Measurements from ENCODE around the gene ISX. TPM values are rescaled to one million over a fixed set of nuclear protein-coding genes. Genes with fewer than 3 reads are reported as not detected.

Gene ISX
- total RNA-seq, 4 donors from 2014 or later, result not detected

- H3K27ac ChIP-seq, result no peak overlapping the region
- TF ChIP-seq EP300 (IDR thresholded peaks at IDR 0.05) (no peak), POLR2A (IDR thresholded peaks at IDR 0.05) (no peak)
- TF ChIP-seq, protein P1, sequence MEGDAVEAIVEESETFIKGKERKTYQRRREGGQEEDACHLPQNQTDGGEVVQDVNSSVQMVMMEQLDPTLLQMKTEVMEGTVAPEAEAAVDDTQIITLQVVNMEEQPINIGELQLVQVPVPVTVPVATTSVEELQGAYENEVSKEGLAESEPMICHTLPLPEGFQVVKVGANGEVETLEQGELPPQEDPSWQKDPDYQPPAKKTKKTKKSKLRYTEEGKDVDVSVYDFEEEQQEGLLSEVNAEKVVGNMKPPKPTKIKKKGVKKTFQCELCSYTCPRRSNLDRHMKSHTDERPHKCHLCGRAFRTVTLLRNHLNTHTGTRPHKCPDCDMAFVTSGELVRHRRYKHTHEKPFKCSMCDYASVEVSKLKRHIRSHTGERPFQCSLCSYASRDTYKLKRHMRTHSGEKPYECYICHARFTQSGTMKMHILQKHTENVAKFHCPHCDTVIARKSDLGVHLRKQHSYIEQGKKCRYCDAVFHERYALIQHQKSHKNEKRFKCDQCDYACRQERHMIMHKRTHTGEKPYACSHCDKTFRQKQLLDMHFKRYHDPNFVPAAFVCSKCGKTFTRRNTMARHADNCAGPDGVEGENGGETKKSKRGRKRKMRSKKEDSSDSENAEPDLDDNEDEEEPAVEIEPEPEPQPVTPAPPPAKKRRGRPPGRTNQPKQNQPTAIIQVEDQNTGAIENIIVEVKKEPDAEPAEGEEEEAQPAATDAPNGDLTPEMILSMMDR (IDR thresholded peaks at IDR 0.05), result no peak
- H3K9me3 ChIP-seq, result no peaks in the 10 kb centered on the region
- no peak for DNase-seq (ENCODE audit: low spot score in 2 of 2)
- WGBS, 2 donors, result 73 to 89% methylated on average over 2 of the region's 2 CpGs
- no peak overlapping the region for H3K4me3 ChIP-seq
- H3K36me3 ChIP-seq, result no peaks in the 10 kb centered on the region
- H3K27me3 ChIP-seq, result no peaks in the 10 kb centered on the region
- no peaks in the 10 kb centered on the region for H3K4me1 ChIP-seq
These were observed 4.6 kb downstream of the ISX start for GRCh38 chr22:35070451-35071093.

DNA sequence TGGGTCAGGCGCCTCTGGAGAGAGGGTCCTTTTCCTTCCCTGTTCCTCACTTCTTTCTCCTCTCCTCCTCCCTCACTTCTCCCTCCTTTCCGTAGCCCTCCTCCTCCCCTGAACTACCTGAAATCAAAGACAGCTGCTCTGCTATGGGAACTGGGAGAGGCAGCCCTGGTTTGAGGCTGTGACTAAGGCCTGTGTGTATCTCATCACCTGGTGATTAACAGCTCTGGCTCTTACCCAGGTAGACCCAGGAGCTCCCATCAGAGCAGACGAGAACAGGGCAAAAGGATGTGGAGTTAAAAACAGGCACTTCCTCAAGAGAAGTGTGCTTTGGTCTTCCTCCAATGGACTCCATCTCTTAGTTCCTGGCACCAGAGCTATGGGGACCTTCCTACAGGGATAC lies 5.8 kb downstream of the ISX start:
- no peaks in the 10 kb centered on the region for H3K9me3 ChIP-seq
- H3K27me3 ChIP-seq, result no peaks in the 10 kb centered on the region
- TF ChIP-seq, protein P1 (IDR thresholded peaks at IDR 0.05), result no peak
- TF ChIP-seq EP300 (IDR thresholded peaks at IDR 0.05), result no peak
- TF ChIP-seq POLR2A (IDR thresholded peaks at IDR 0.05), result no peak
- H3K4me1 ChIP-seq, result no peaks in the 10 kb centered on the region
- no peaks in the 10 kb centered on the region for H3K36me3 ChIP-seq
- WGBS, 2 donors, result 44 to 63% methylated on average over 3 of the region's 3 CpGs
- DNase-seq (ENCODE audit: low spot score in 2 of 2), result no peak
- no peak overlapping the region for H3K27ac ChIP-seq
- H3K4me3 ChIP-seq, result no peak overlapping the region

GRCh38 chr22:35072925-35073324 lies 7.0 kb downstream of the ISX start:
- no peaks in the 10 kb centered on the region for H3K36me3 ChIP-seq
- WGBS, 2 donors, result 77 to 83% methylated on average over 4 of the region's 4 CpGs

GRCh38 chr22:35074583-35074982 lies 8.6 kb downstream of the ISX start:
- TF ChIP-seq POLR2A (IDR thresholded peaks at IDR 0.05) (no peak), EP300 (IDR thresholded peaks at IDR 0.05) (no peak)
- TF ChIP-seq, protein P1 (IDR thresholded peaks at IDR 0.05), result no peak
- Histone ChIP-seq H3K4me3 (no peak overlapping the region), H3K27ac (no peak overlapping the region), H3K27me3 (no peaks in the 10 kb centered on the region), H3K36me3 (no peaks in the 10 kb centered on the region), H3K4me1 (no peaks in the 10 kb centered on the region), H3K9me3 (no peaks in the 10 kb centered on the region)
- DNase-seq (ENCODE audit: low spot score in 2 of 2), result no peak
- WGBS, 2 donors, result 76 to 93% methylated on average over 4 of the region's 4 CpGs

More at GRCh38 chr22:35072925-35073324, 7.0 kb downstream of the ISX start:
- Histone ChIP-seq H3K27ac (no peak overlapping the region), H3K4me1 (no peaks in the 10 kb centered on the region), H3K4me3 (no peak overlapping the region), H3K27me3 (no peaks in the 10 kb centered on the region), H3K9me3 (no peaks in the 10 kb centered on the region)
- no peak for DNase-seq (ENCODE audit: low spot score in 2 of 2)
- TF ChIP-seq POLR2A (IDR thresholded peaks at IDR 0.05), result no peak
- TF ChIP-seq EP300 (IDR thresholded peaks at IDR 0.05), result no peak
- TF ChIP-seq, protein P1 (IDR thresholded peaks at IDR 0.05), result no peak

DNA sequence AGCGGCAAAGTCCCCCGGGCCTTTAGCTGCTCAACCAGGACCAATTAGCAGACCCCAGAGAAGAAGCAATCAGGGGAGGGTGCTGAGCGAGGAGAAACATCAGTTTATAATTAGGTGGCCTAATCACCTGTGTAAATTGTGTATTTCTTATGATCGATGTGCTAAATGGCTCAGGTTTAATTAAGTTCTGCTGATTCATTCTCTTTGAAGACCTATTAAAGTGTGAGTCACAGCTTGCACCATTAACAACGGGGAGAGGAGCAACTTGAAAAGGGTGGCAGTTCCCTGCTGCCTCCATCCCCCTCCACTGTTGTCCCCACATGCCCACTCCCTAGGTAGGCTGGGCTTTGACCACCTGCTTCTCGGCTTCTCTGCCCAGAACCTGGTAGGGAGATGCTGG lies 10.7 kb downstream of the ISX start:
- H3K27ac ChIP-seq, result no peak overlapping the region
- TF ChIP-seq, protein P1 (IDR thresholded peaks at IDR 0.05), result no peak
- no peaks in the 10 kb centered on the region for H3K9me3 ChIP-seq
- no peaks in the 10 kb centered on the region for H3K4me1 ChIP-seq
- H3K36me3 ChIP-seq, result no peaks in the 10 kb centered on the region
- H3K27me3 ChIP-seq, result no peaks in the 10 kb centered on the region
- 71 to 74% methylated on average over 6 of the region's 6 CpGs for WGBS, 2 donors
- DNase-seq (ENCODE audit: low spot score in 2 of 2), result no peak
- H3K4me3 ChIP-seq, result no peak overlapping the region
